Loucy (cell line): ENCODE data around the gene DPEP3.

Experiments
- H2AFZ ChIP-seq: fragments of 200-600 bp; sonication (generic); 2 replicates; pipeline ENCODE4 v1.6.0; 2016; ENCODE audit warnings: antibody characterized with exemption, mild to moderate bottlenecking, low read length, moderate library complexity
- H3F3A ChIP-seq: fragments of 200-600 bp; 2 replicates; pipeline ENCODE4 v1.6.0; 2016; ENCODE audit warnings: antibody characterized with exemption, low read depth, mild to moderate bottlenecking
- H3K27me3 ChIP-seq: fragments of 200-600 bp; sonication (generic); 2 replicates; pipeline ENCODE4 v1.6.1; 2014; ENCODE audit warnings: low read length, mild to moderate bottlenecking; ENCODE audit not compliant: insufficient read depth, poor library complexity, severe bottlenecking
- H3K36me3 ChIP-seq: fragments of 200-600 bp; sonication (generic); 2 replicates; pipeline ENCODE4 v1.6.1; 2016; ENCODE audit warnings: low read length; ENCODE audit not compliant: insufficient read depth
- H3K4me1 ChIP-seq: fragments of 200-600 bp; sonication (generic); 2 replicates; pipeline ENCODE4 v1.5.1; 2014; ENCODE audit warnings: low read length, mild to moderate bottlenecking; ENCODE audit not compliant: insufficient read depth, poor library complexity, severe bottlenecking
- H3K4me2 ChIP-seq: fragments of 200-600 bp; sonication (generic); 2 replicates; pipeline ENCODE4 v1.6.0; 2014; ENCODE audit warnings: antibody characterized with exemption, low read length, low read depth, mild to moderate bottlenecking; ENCODE audit not compliant: poor library complexity, severe bottlenecking
- H3K4me3 ChIP-seq: fragments of 200-600 bp; sonication (generic); 2 replicates; pipeline ENCODE4 v1.5.1; 2014; ENCODE audit warnings: low read length, mild to moderate bottlenecking, mixed read lengths; ENCODE audit not compliant: poor library complexity, severe bottlenecking
- H3K79me2 ChIP-seq: fragments of 200-600 bp; sonication (generic); 2 replicates; pipeline ENCODE4 v1.6.1; 2014; ENCODE audit warnings: low read length; ENCODE audit not compliant: insufficient read depth
- H3K9ac ChIP-seq: fragments of 200-600 bp; sonication (generic); 2 replicates; pipeline ENCODE4 v1.6.0; 2014; ENCODE audit warnings: mild to moderate bottlenecking, low read depth, low read length, moderate library complexity; ENCODE audit not compliant: poor library complexity, severe bottlenecking
- H3K9me2 ChIP-seq: fragments of 200-600 bp; sonication (generic); replicated peaks from 2 replicates; pipeline ENCODE4 v1.6.1; 2016; ENCODE audit warnings: low read depth, low read length, mixed read lengths
- H3K9me3 ChIP-seq: fragments of 200-600 bp; sonication (generic); 2 replicates; pipeline ENCODE4 v1.6.1; 2014; ENCODE audit warnings: mild to moderate bottlenecking, antibody characterized with exemption, low read length, low read depth; ENCODE audit not compliant: insufficient read depth
- H4K20me1 ChIP-seq: fragments of 200-600 bp; sonication (generic); 2 replicates; pipeline ENCODE4 v1.6.0; 2014; ENCODE audit warnings: antibody characterized with exemption, low read length, mild to moderate bottlenecking; ENCODE audit not compliant: insufficient read depth, poor library complexity, severe bottlenecking
- EZH2phosphoT487 ChIP-seq: fragments of 200-600 bp; IDR thresholded peaks from 2 replicates; pipeline ENCODE4 v1.6.1; 2018; ENCODE audit warnings: antibody characterized with exemption, mild to moderate bottlenecking, moderate library complexity, borderline replicate concordance
- TF ChIP-seq, protein P1 (sequence below): fragments of 200-600 bp; sonication (generic); conservative IDR thresholded peaks from 2 replicates; pipeline ENCODE4 v1.5.1; 2014; ENCODE audit warnings: mild to moderate bottlenecking, antibody characterized with exemption, low read length

DPEP3 gene

GRCh38 chr16:67962135-67962534 is 18.2 kb downstream of the DPEP3 start:
- Histone ChIP-seq H3K27me3 (no peaks in the 10 kb centered on the region), H3K4me2 (no peak overlapping the region), H2AFZ (no peak overlapping the region), H3K4me1 (peaks cover 3% of the 10 kb centered on the region), H3F3A (no peaks in the 10 kb centered on the region), H3K9ac (no peak overlapping the region), H3K79me2 (no peaks in the 10 kb centered on the region), H3K36me3 (no peaks in the 10 kb centered on the region), H3K9me2 (no peaks in the 10 kb centered on the region), H3K4me3 (no peak overlapping the region), H4K20me1 (no peaks in the 10 kb centered on the region), H3K9me3 (no peaks in the 10 kb centered on the region)
- TF ChIP-seq, protein P1, sequence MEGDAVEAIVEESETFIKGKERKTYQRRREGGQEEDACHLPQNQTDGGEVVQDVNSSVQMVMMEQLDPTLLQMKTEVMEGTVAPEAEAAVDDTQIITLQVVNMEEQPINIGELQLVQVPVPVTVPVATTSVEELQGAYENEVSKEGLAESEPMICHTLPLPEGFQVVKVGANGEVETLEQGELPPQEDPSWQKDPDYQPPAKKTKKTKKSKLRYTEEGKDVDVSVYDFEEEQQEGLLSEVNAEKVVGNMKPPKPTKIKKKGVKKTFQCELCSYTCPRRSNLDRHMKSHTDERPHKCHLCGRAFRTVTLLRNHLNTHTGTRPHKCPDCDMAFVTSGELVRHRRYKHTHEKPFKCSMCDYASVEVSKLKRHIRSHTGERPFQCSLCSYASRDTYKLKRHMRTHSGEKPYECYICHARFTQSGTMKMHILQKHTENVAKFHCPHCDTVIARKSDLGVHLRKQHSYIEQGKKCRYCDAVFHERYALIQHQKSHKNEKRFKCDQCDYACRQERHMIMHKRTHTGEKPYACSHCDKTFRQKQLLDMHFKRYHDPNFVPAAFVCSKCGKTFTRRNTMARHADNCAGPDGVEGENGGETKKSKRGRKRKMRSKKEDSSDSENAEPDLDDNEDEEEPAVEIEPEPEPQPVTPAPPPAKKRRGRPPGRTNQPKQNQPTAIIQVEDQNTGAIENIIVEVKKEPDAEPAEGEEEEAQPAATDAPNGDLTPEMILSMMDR, result no peak
- TF ChIP-seq EZH2phosphoT487, result no peak

- H3K9me3 ChIP-seq, result no peaks in the 10 kb centered on the region
- H3K79me2 ChIP-seq, result no peaks in the 10 kb centered on the region
- H3K9me2 ChIP-seq, result no peaks in the 10 kb centered on the region
- TF ChIP-seq, protein P1, result no peak
- TF ChIP-seq EZH2phosphoT487, result no peak
- H4K20me1 ChIP-seq, result no peaks in the 10 kb centered on the region
- H2AFZ ChIP-seq, result no peak overlapping the region
- no peak overlapping the region for H3K4me3 ChIP-seq
- no peaks in the 10 kb centered on the region for H3K4me1 ChIP-seq
- H3K27me3 ChIP-seq, result no peaks in the 10 kb centered on the region
- no peaks in the 10 kb centered on the region for H3F3A ChIP-seq
- H3K36me3 ChIP-seq, result no peaks in the 10 kb centered on the region
- H3K4me2 ChIP-seq, result no peak overlapping the region
- no peak overlapping the region for H3K9ac ChIP-seq
Observed at GRCh38 chr16:67961551-67961957, 18.7 kb downstream of the DPEP3 start.

DNA sequence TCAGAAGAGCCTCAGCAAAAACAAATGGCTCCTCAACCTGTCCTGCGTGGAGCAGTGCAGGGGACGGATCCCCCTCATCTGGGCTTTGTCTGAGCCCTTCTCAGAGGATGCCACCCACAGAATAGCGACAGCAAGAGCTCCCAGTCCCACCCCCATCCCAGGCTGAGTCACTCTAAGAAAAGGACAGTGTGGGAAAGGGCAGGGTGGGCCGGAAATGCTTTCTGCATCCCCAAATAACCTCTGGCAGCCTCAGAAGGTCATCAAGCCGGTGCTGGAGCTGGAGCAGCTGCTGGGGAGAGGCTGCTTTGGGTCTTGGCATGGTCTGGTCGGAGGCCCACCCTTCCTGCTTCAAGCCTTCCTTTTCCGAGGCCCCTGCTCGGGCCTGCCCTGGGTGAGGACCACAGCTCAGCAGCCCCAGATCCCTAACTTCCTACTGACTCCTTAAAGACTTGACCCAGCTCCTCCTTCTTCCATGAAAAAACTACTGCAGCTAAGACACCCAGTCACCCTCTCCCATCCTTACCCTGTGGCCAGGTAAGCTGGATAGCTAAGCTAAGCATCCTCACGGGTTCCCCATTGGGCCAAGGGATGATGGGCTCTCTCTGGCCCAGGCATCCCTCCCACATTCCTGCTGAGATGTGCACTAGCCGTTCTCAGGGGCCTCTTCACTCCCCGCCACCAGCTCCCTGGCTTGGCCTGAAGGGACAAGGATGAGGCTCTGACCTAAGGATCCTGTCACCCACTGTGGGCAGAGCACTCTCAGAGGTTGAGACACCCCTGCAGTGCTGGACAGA is 20.6 kb downstream of the DPEP3 start:
- H3K9me3 ChIP-seq, result no peaks in the 10 kb centered on the region
- no peaks in the 10 kb centered on the region for H3K79me2 ChIP-seq
- TF ChIP-seq, protein P1, result no peak
- no peak for TF ChIP-seq EZH2phosphoT487
- no peak overlapping the region for H3K9ac ChIP-seq
- no peaks in the 10 kb centered on the region for H3F3A ChIP-seq
- no peaks in the 10 kb centered on the region for H3K9me2 ChIP-seq
- H3K4me2 ChIP-seq, result no peak overlapping the region
- H3K4me1 ChIP-seq, result no peaks in the 10 kb centered on the region
- H4K20me1 ChIP-seq, result no peaks in the 10 kb centered on the region
- no peak overlapping the region for H2AFZ ChIP-seq
- H3K4me3 ChIP-seq, result no peak overlapping the region
- H3K36me3 ChIP-seq, result no peaks in the 10 kb centered on the region
- H3K27me3 ChIP-seq, result no peaks in the 10 kb centered on the region
